A673 (cell line): ENCODE data around the gene ANO4. TPM values are rescaled to one million over a fixed set of nuclear protein-coding genes. Genes with fewer than 3 reads are reported as not detected.
A peak's percentile ranks its signal among the peaks of the same experiment; 100 is the strongest.

Experiments used
- BruUV-seq: library from RNA; stranded (reverse); fragments of 400-500 nt; replicated peaks from 2 replicates; lab custom pipeline; 2021; lab: Mats Ljungman, UMichigan
- CTCF ChIA-PET: fragments of 300-600 bp; sonication (Branson Sonifier 250); formaldehyde crosslinking; loops from one replicate; lab custom pipeline; 2022; ENCODE audit warnings: antibody characterized with exemption; lab: Charles Lee
- POLR2A ChIA-PET: fragments of 300-600 bp; sonication (Branson Sonifier 250); formaldehyde crosslinking; loops from one replicate; lab custom pipeline; 2022; ENCODE audit warnings: antibody characterized with exemption; ENCODE audit not compliant: low non-redundant PET; lab: Charles Lee
- DNase-seq: peaks from one replicate; pipeline ENCODE4 v3.0.0-alpha.2; 2015; ENCODE audit warnings: low spot score
- H3K27ac ChIP-seq: fragments of 200-600 bp; sonication (generic); 2 replicates; pipeline ENCODE4 v1.5.1; 2016; ENCODE audit warnings: mixed run types, low read depth, mild to moderate bottlenecking, mixed read lengths, antibody characterized with exemption, low read length; ENCODE audit not compliant: poor library complexity, severe bottlenecking
- H3K27me3 ChIP-seq: fragments of 200-600 bp; sonication (generic); replicated peaks from 2 replicates; pipeline ENCODE4 v1.6.1; 2017; ENCODE audit warnings: mixed run types, low read depth, mild to moderate bottlenecking, mixed read lengths, antibody characterized with exemption, low read length; ENCODE audit not compliant: insufficient read depth, poor library complexity
- H3K36me3 ChIP-seq: fragments of 200-600 bp; sonication (generic); 2 replicates; pipeline ENCODE4 v1.6.1; 2016; ENCODE audit warnings: mixed run types, mild to moderate bottlenecking, mixed read lengths, antibody characterized with exemption, low read length; ENCODE audit not compliant: insufficient read depth, poor library complexity, severe bottlenecking
- H3K4me1 ChIP-seq: fragments of 200-600 bp; sonication (generic); 2 replicates; pipeline ENCODE4 v1.6.1; 2017; ENCODE audit warnings: mixed run types, mild to moderate bottlenecking, mixed read lengths, antibody characterized with exemption, low read length; ENCODE audit not compliant: insufficient read depth, poor library complexity, severe bottlenecking
- H3K4me3 ChIP-seq: fragments of 200-600 bp; sonication (generic); 2 replicates; pipeline ENCODE4 v1.5.1; 2016; ENCODE audit warnings: low read depth, mixed run types, mild to moderate bottlenecking, mixed read lengths, low read length; ENCODE audit not compliant: poor library complexity, severe bottlenecking
- H3K9me3 ChIP-seq: fragments of 200-600 bp; sonication (generic); 2 replicates; pipeline ENCODE4 v1.6.1; 2016; ENCODE audit warnings: mixed run types, low read depth, mild to moderate bottlenecking, mixed read lengths, antibody characterized with exemption, low read length; ENCODE audit not compliant: poor library complexity, severe bottlenecking
- EZH2 ChIP-seq: fragments of 200-600 bp; sonication (generic); IDR thresholded peaks from 2 replicates; pipeline ENCODE4 v1.6.1; 2017; ENCODE audit warnings: borderline replicate concordance, low read depth, mild to moderate bottlenecking, mixed read lengths, antibody characterized with exemption, low read length; ENCODE audit not compliant: poor library complexity, severe bottlenecking
- intact Hi-C: fragments of 100-400 bp; cut with micrococcal nuclease; formaldehyde crosslinking; loops from one replicate; pipeline ENCODE4 v1.10.0; 2022; ENCODE audit not compliant: unreplicated experiment
- total RNA-seq: library from RNA; stranded (reverse); gene quantifications from 2 replicates; pipeline ENCODE4 v1.2.3, GENCODE V29; 2021
- TF ChIP-seq, protein P1 (sequence below): fragments of 300-800, 200-600 bp; sonication (generic); conservative IDR thresholded peaks from 2 replicates; pipeline ENCODE4 v1.5.1; 2017; ENCODE audit warnings: low read depth, mild to moderate bottlenecking, antibody characterized with exemption, low read length, moderate library complexity, mixed read lengths

The ANO4 gene
- total RNA-seq, 1 experiment from 2014 or later, result 9.3 TPM

DNA sequence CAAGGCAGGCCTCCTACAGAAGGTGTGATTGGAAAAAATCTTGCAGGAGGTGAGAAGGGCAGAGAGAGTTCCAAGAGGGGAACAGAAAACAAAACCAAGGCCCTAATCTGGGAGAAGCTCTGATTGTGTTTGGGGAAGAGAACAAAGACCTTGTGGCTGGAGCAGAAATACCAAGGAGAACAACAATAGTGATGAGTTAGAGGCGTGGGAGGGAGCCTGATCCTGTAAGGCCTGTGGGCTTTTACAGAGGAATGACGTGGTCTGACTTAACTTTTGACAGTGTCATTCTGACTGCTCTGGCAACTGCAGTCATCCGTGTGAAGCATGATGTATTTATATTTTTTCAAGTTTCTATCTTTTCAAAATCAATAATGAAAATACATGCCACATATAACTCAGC, 200.6 kb downstream of the ANO4 start:
- intact Hi-C loops, result no loop called here

DNA sequence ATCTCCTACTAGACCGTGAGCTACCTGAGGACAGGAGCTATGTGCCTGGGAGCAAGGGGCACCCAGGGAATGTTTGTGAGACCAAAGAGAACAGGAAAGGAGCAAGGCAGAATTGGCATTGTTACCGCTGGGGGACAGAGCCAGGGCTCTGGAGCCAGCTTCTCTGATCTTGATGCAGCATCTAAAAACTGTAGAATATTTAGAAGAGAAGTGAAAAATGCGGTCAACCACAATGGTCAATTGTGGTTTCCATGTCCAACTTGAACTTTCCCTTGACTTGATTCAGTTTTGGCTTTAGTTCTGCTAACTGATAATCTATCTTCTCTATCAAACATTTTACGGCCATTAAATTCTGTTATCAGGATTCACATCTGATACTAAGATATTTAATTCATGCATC, 201.2 kb downstream of the ANO4 start:
- H3K4me3 ChIP-seq, result no peak overlapping the region
- no TSS peak for BruUV-seq
- H3K4me1 ChIP-seq, result no peaks in the 10 kb centered on the region
- TF ChIP-seq, protein P1, sequence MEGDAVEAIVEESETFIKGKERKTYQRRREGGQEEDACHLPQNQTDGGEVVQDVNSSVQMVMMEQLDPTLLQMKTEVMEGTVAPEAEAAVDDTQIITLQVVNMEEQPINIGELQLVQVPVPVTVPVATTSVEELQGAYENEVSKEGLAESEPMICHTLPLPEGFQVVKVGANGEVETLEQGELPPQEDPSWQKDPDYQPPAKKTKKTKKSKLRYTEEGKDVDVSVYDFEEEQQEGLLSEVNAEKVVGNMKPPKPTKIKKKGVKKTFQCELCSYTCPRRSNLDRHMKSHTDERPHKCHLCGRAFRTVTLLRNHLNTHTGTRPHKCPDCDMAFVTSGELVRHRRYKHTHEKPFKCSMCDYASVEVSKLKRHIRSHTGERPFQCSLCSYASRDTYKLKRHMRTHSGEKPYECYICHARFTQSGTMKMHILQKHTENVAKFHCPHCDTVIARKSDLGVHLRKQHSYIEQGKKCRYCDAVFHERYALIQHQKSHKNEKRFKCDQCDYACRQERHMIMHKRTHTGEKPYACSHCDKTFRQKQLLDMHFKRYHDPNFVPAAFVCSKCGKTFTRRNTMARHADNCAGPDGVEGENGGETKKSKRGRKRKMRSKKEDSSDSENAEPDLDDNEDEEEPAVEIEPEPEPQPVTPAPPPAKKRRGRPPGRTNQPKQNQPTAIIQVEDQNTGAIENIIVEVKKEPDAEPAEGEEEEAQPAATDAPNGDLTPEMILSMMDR, result no peak
- TF ChIP-seq EZH2, result no peak
- no peak overlapping the region for H3K27ac ChIP-seq
- H3K36me3 ChIP-seq, result no peaks in the 10 kb centered on the region
- no peaks in the 10 kb centered on the region for H3K9me3 ChIP-seq
- CTCF ChIA-PET, result no interaction called here
- intact Hi-C loops, result no loop called here
- DNase-seq, result no peak
- POLR2A ChIA-PET, result interaction anchor here (0.6 kb wide), 1 partner anchor 54 kb away, joined by 3 read pairs; no protein-coding TSS in a partner anchor
- H3K27me3 ChIP-seq, result no peaks in the 10 kb centered on the region

More for the DNA sequence above, 200.6 kb downstream of the ANO4 start:
- ChIA-PET CTCF (no interaction called here), POLR2A (no interaction called here)
- Histone ChIP-seq H3K9me3 (no peaks in the 10 kb centered on the region), H3K27me3 (no peaks in the 10 kb centered on the region), H3K27ac (no peak overlapping the region), H3K4me3 (no peak overlapping the region), H3K36me3 (no peaks in the 10 kb centered on the region), H3K4me1 (no peaks in the 10 kb centered on the region)
- DNase-seq, result peak; percentile 26
- no peak for TF ChIP-seq EZH2
- TF ChIP-seq, protein P1, result no peak
- no TSS peak for BruUV-seq

DNA sequence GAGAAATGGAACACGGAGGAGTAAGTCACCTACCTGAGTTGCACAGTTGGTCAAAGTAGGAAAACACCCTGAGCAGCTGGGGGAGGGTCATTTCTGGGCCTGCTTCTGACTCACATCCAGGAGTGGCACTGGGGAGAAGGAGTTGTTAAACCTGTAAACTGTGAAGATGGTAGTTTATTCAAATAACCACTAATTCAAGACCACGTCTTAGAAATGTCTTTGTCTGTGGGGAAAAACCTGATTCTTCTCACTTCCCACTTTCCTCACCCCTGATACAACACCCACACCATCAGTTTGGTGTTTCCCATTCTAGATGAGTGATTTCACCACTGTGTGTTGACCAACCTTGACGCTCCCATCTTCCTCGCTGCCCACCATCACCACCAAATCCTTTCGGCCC, 207.1 kb downstream of the ANO4 start:
- ChIA-PET CTCF (no interaction called here), POLR2A (no interaction called here)
- Histone ChIP-seq H3K9me3 (no peaks in the 10 kb centered on the region), H3K27me3 (no peaks in the 10 kb centered on the region), H3K27ac (no peak overlapping the region), H3K36me3 (no peaks in the 10 kb centered on the region), H3K4me1 (no peaks in the 10 kb centered on the region), H3K4me3 (no peak overlapping the region)
- BruUV-seq, result no TSS peak
- DNase-seq, result no peak
- intact Hi-C loops, result no loop called here
- no peak for TF ChIP-seq EZH2
- TF ChIP-seq, protein P1, result no peak
